HG02588 (cell line): ENCODE data around the gene FSTL5.

Experiments used
- ATAC-seq: cut with Tn5 transposase; IDR thresholded peaks from one replicate; pipeline ENCODE4 v1.9.1; 2021; ENCODE audit warnings: mild to moderate bottlenecking, moderate library complexity; ENCODE audit not compliant: unreplicated experiment

The FSTL5 gene

DNA sequence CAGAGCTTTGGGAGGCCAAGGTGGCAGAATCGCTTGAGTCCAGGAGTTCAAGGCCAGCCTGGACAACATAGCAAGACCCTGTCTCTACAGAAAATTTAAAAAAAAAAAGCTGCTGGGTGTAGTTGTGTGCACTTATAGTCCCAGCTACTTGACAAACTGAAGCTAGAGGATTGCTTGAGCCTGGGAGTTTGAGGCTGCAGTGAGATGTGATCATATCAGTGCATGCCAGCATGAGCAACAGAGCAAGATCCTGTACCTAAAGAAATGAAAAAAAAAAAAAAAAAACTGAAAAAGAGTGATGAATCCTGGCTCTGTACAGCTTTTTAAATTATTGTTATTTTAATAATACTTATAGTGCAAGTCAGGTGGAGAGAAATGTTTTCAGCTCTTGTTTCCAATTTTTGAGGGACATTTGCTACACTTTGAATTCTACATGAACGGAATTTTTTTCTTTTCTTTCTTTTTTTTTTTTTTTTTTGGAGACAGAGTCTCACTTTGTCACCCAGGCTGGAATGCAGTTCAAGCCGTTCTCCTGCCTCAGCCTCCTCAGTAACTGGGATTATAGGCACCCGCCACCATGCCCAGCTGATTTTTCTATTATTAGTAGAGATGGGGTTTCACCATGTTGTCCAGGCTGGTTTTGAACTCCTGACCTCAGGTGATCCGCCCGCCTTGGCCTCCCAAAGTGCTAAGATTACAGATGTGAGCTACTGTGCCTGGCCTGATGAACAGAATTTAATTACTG is 215.6 kb downstream of the FSTL5 start:
- no peak for ATAC-seq

- no peak for ATAC-seq
Observed at GRCh38 chr4:161937596-161937995, 226.2 kb downstream of the FSTL5 start.

- no peak for ATAC-seq
Observed at GRCh38 chr4:161936625-161937550, 226.9 kb downstream of the FSTL5 start.

- ATAC-seq = no peak
Observed at GRCh38 chr4:161931089-161931488, 232.7 kb downstream of the FSTL5 start.

DNA sequence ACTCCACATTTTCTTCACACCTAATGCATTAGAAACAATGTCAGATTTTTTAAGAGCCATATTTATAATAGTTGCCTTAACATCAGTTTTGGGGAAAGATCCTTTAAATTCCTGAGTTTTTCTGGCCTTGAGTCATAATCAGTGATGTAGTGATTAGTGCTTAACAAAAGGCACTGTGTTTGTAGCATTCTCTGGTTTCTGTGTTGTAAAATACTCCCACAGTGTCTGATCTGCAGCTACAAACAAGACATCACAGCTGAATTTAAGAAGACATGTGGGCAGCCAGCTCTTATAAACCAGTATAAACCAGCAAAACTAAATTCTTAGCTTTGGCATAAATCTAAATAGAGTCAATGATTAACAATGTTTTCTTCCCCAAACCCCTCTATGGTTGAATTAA is 233.8 kb downstream of the FSTL5 start:
- ATAC-seq = no peak

DNA sequence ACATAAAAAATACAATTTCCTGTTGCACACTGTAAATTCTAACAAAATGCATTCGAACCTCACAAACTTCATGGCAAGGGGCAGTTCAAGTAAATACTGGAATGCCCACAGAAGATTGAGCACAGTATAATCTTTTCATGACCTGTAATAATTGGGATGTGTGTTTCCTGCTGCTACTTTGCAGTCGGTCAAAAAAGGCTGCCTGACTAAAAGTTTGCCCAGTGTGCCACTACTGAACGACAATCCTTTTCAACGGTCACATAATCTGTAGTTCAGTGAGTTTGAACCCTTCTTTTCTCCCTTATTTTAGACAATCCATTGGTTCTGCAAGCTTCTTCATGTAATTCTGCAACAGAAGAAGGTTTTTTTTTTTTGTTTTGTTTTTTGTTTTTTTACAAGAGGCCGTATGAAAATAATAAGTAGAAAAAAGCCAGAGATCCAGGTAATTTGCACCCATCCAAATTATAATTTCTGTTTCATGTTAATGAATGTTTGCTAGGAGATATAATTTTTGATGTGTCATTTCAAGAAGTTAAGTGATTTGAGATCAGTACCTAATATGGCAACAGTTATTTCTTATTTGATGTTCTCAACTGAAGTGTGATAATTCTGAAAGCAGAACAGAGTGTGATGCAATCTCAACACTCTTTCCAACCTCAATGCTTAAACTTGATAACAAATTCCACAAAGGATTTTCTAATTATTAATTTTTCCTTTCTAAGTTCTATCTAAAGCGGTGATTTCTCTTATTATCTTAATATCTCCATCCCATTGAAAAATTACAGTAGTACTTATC is 237.6 kb downstream of the FSTL5 start:
- ATAC-seq = no peak

DNA sequence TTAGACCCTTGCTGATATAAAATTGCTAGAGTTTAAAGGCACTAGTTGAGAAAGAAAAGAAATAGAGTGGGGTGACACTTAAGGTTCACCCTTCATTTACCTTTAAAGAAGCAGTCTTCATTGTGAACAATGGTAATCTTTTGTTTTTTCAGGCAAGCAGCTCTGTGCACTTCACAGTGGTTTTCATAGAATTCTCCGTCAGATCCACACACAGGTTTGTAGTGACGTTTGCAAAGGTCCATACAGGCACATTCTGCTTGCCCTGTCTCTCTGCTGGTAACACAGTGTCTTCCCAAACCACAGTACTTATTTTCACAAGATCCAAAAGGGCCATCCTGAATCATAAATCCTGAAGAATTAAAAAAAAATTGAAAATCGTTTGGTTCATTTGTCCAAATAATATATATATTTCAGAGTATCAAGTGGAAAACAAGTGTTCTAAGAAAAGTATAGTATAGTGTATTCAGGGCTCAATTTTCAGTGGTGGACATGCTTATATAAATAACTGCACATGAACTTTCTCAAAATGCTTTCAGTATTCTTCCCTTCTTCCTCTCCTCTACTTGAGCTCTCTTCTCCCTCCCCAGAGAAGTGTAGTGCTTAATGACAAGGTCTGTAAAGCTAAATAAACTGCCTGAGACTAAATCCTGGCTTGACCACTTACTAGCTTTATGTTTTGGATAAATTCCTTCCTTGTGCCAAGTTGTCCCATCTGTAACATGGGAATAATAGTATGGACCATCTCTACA is 243.3 kb downstream of the FSTL5 start:
- no peak for ATAC-seq

DNA sequence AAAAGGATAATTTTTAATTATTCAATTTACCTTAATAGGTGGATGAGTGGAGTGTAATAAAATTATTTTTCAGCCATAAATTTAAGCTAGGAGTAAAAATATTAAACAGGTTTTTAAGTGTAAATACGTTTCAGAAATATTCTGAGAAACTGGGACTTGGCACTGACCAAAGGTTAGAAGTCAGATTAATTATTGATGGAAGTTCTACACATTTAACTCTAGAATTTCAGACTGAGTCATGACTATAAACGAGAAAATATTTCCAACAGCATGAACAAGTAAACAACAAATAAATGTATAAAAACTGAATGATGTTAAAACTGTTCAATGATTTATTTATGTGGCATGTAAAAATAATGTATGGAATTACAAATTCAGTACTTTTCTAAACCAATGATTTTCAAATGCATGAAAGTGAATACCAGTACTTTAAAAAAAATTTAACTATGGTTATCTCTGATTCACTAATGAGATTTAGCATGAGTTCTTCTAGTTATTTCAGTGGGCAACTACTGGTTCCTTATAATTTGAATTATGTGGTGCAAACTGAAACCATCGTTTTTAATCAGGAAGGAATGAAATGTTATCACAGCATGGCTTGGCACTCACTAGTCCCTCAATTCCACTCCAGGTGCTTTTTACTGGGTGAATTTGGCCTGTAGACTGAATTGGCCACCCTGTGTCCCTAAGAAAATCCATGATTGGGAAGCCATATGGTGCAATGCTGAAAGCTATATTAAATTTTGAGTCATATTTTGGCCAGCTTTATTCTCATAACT is 244.2 kb downstream of the FSTL5 start:
- ATAC-seq = no peak

GRCh38 chr4:161916035-161916434 is 247.8 kb downstream of the FSTL5 start:
- no peak for ATAC-seq

GRCh38 chr4:161907590-161907955 is 256.2 kb downstream of the FSTL5 start:
- ATAC-seq = no peak

- ATAC-seq = no peak
Observed at GRCh38 chr4:161906836-161907589, 256.8 kb downstream of the FSTL5 start.

DNA sequence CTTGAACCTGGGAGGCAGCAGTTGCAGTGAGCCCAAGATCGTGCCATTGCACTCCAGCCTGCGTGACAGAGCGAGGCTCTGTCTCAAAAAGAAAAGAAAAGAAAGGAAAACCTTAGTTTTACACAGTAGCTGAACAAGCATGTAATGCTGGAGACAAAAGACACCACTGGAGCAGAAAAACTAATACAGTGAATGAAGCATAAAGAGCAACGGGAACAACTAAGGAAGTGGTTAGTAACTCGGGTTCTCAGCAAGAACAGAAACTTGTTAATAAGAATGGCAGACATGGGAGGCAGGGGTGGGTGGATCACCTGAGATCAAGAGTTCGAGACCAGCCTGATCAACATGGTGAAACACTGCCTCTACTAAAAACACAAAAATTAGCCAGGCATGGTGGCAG is 263.7 kb downstream of the FSTL5 start:
- ATAC-seq = no peak

DNA sequence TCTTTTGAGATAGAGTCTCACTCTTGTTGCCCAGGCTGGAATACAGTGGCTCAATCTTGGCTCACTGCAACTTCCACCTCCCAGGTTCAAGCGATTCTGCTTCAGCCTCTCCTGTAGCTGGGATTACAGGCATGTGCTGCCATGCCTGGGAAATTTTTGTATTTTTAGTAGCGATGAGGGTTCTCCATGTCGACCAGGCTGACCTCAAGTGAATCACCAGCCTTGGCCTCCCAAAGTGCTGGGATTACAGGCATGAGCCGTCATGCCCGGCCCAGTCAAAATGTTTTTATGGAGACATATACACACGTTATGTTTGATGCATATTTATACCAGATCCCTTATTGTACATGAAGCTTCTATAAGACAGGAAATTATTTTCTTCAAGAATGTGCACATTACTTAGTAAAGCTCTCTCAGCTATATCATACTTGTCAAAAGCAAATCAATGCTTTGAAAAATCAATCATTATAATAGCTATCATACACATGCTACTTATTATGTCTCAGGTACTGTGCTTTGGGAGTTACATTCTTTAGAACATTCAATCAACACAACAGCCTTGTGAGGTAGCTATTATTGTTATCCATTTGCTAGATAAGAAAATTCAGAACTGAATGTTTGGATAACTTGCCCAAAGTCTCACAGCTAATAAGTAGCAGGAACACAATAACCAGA is 269.2 kb downstream of the FSTL5 start:
- ATAC-seq = no peak

- ATAC-seq = no peak
Observed at GRCh38 chr4:161894014-161894413, 269.8 kb downstream of the FSTL5 start.

GRCh38 chr4:161893566-161893965 is 270.2 kb downstream of the FSTL5 start:
- no peak for ATAC-seq

- no peak for ATAC-seq
Observed at GRCh38 chr4:161892951-161893350, 270.8 kb downstream of the FSTL5 start.

DNA sequence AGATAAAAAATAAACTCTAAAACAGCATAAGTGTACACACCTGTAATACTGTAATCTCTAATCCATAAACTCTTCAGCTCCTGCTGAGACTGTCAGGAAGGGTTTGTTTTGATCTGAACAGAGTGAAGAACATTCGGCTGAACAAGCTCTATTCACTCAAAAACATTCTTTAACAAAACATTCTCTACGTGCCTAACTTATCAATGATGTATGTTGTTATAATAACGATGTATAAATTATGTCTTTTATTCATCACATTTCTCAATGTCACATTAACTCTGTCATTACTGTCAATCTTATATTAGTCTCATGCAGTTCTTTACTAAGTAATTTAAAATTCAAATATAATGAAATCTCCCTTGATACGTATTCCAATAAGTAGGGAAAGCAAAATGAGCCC is 280.6 kb downstream of the FSTL5 start:
- ATAC-seq = no peak

GRCh38 chr4:161881370-161881769 is 282.4 kb downstream of the FSTL5 start:
- ATAC-seq = no peak

DNA sequence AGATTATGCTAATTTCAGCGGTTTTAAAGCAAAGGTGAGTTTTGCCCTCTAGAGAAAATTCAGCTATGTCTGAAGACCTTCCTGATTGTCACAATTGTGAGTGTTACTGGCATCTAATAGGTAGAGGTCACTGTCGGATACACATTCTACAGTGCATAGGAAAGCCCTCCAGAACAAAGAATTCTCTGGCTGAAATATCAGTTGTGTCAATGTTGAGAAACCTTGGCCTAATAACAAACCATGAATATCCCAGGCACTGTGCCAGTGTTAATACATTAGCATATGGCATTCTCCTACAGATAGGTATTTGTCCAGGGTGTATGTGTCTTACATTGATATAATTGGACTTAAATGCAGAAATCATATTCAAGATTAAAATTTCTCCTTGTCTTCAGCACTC is 294.3 kb downstream of the FSTL5 start:
- no peak for ATAC-seq
